CD4-positive, alpha-beta T cell treated with Interleukin-4 for 1 hour (primary cell): ENCODE results near the gene TBX1.

Experiments used
- DNase-seq, 2 donors: peaks; one replicate each; pipeline ENCODE4 v3.0.0-alpha.2; 2020 to 2022

Gene TBX1

GRCh38 chr22:19815823-19816290 is 55.3 kb downstream of the TBX1 start:
- DNase-seq, result no peak

GRCh38 chr22:19816372-19817119 is 56.0 kb downstream of the TBX1 start:
- DNase-seq, result no peak
